Vagina (tissue), 2 donors: Measurements from ENCODE around the gene DHX57.

Experiments
- CTCF ChIP-seq, 3 experiments: fragments of 450-650 bp in 2 of 3; fragments of 200-600 bp in 1 of 3; sonication (generic) in 1 of 3; IDR thresholded peaks; one replicate each; pipeline ENCODE4 v1.5.1; 2017 to 2019; ENCODE audit warnings: antibody characterized with exemption in 3 of 3, mild to moderate bottlenecking in 2 of 3, moderate library complexity in 2 of 3
- POLR2A ChIP-seq, 2 donors: fragments of 450-650 bp; IDR thresholded peaks; one replicate each; pipeline ENCODE4 v1.6.1; 2017; ENCODE audit warnings: antibody characterized with exemption in 2 of 2, mild to moderate bottlenecking in 2 of 2, moderate library complexity in 2 of 2
- POLR2AphosphoS5 ChIP-seq, 2 donors: sonication (generic); formaldehyde crosslinking; IDR thresholded peaks; one replicate each; pipeline ENCODE4 v1.9.0; 2017; ENCODE audit warnings: antibody characterized with exemption in 2 of 2, mild to moderate bottlenecking in 2 of 2, low read depth in 1 of 2; ENCODE audit not compliant: insufficient read depth in 1 of 2

- TF ChIP-seq CTCF (IDR thresholded peaks at IDR 0.05) (no peak), POLR2A (IDR thresholded peaks at IDR 0.05) (no peak), POLR2AphosphoS5 (IDR thresholded peaks at IDR 0.05; ENCODE audit: insufficient read depth in 1 of 2, low read depth in 1 of 2) (no peak)
Measured at GRCh38 chr2:38830526-38831159, 45.1 kb downstream of the DHX57 start.
